NOMO-1 treated with DMSO at 0.1 percent for 48 hours (cell line): ENCODE measurements around the gene NTN1.

ENCODE experiments used
- DNase-seq: peaks from one replicate; lab custom pipeline; 2025; ENCODE audit not compliant: unreplicated experiment; lab: John Stamatoyannopoulos, UW

The NTN1 gene

GRCh38 chr17:9120471-9120870 lies 99.2 kb downstream of the NTN1 start:
- DNase-seq, result no peak

- DNase-seq, result no peak
Observed at GRCh38 chr17:9121186-9121820, 100.0 kb downstream of the NTN1 start.

GRCh38 chr17:9123594-9124553 lies 102.6 kb downstream of the NTN1 start:
- no peak for DNase-seq

- no peak for DNase-seq
Observed at GRCh38 chr17:9124554-9124935, 103.2 kb downstream of the NTN1 start.

GRCh38 chr17:9125722-9126121 lies 104.4 kb downstream of the NTN1 start:
- DNase-seq, result no peak

GRCh38 chr17:9127340-9127739 lies 106.0 kb downstream of the NTN1 start:
- DNase-seq, result no peak

GRCh38 chr17:9131371-9131770 lies 110.1 kb downstream of the NTN1 start:
- DNase-seq, result no peak

- no peak for DNase-seq
Observed at GRCh38 chr17:9132291-9132690, 111.0 kb downstream of the NTN1 start.

- DNase-seq, result no peak
Observed at GRCh38 chr17:9132944-9133610, 111.8 kb downstream of the NTN1 start.

- DNase-seq, result no peak
Observed at GRCh38 chr17:9138161-9138717, 116.9 kb downstream of the NTN1 start.

GRCh38 chr17:9139695-9140094 lies 118.4 kb downstream of the NTN1 start:
- no peak for DNase-seq

- DNase-seq, result no peak
Observed at GRCh38 chr17:9140550-9141424, 119.5 kb downstream of the NTN1 start.

- DNase-seq, result no peak
Observed at GRCh38 chr17:9141425-9141753, 120.1 kb downstream of the NTN1 start.

- DNase-seq, result peak; percentile 4
Observed at GRCh38 chr17:9142772-9143494, 121.6 kb downstream of the NTN1 start.

- DNase-seq, result no peak
Observed at GRCh38 chr17:9144502-9145249, 123.4 kb downstream of the NTN1 start.

GRCh38 chr17:9146064-9146463 lies 124.8 kb downstream of the NTN1 start:
- DNase-seq, result no peak

GRCh38 chr17:9148905-9149525 lies 127.7 kb downstream of the NTN1 start:
- DNase-seq, result no peak

- no peak for DNase-seq
Observed at GRCh38 chr17:9150446-9151090, 129.3 kb downstream of the NTN1 start.
